SK-N-SH treated with all-trans-retinoic acid at 6 μM for 48 hours (cell line): ENCODE data around the gene MSRB1.

Experiments used
- ATAC-seq: fragments of 200-7000 bp; cut with Tn5 transposase; 3 replicates; pipeline ENCODE4 v1.9.1; 2020; ENCODE audit warnings: mild to moderate bottlenecking, moderate library complexity
- ARNTL ChIP-seq: fragments of 450-650 bp; formaldehyde crosslinking; IDR thresholded peaks from 2 replicates; pipeline ENCODE4 v1.5.0; 2020; ENCODE audit warnings: low read depth, mild to moderate bottlenecking, moderate library complexity, borderline replicate concordance
- BACH2 ChIP-seq: fragments of 250-450 bp; sonication (Bioruptor Pico); IDR thresholded peaks from 2 replicates; pipeline ENCODE4 v1.9.0; 2021; ENCODE audit warnings: mild to moderate bottlenecking, borderline replicate concordance
- CSDC2 ChIP-seq: fragments of 250-450 bp; sonication (Bioruptor Pico); IDR thresholded peaks from 2 replicates; pipeline ENCODE4 v1.5.0; 2020; ENCODE audit warnings: mild to moderate bottlenecking, moderate library complexity
- ESRRG ChIP-seq: fragments of 250-450 bp; sonication (Bioruptor Pico); IDR thresholded peaks from 2 replicates; pipeline ENCODE4 v1.6.1; 2021; ENCODE audit warnings: mild to moderate bottlenecking
- GLIS3 ChIP-seq: fragments of 250-450 bp; sonication (Bioruptor Pico); IDR thresholded peaks from 2 replicates; pipeline ENCODE4 v1.5.0; 2020; ENCODE audit warnings: mild to moderate bottlenecking, moderate library complexity
- ISL1 ChIP-seq: fragments of 250-450 bp; sonication (Bioruptor Pico); IDR thresholded peaks from 2 replicates; pipeline ENCODE4 v2.1.2; 2022; ENCODE audit warnings: mild to moderate bottlenecking, moderate library complexity
- OSR1 ChIP-seq: fragments of 250-450 bp; sonication (Bioruptor Pico); IDR thresholded peaks from 2 replicates; pipeline ENCODE4 v1.8.0; 2022; ENCODE audit warnings: moderate library complexity, mild to moderate bottlenecking, inconsistent platforms
- PPARA ChIP-seq: fragments of 250-450 bp; sonication (Bioruptor Pico); IDR thresholded peaks from 2 replicates; pipeline ENCODE4 v1.5.0; 2020; ENCODE audit warnings: mild to moderate bottlenecking, borderline replicate concordance
- RARB ChIP-seq: fragments of 250-450 bp; sonication (Bioruptor Pico); IDR thresholded peaks from 2 replicates; pipeline ENCODE4 v1.8.0; 2021; ENCODE audit warnings: mild to moderate bottlenecking, moderate library complexity
- SNAI2 ChIP-seq: fragments of 250-450 bp; sonication (Bioruptor Pico); IDR thresholded peaks from 2 replicates; pipeline ENCODE4 v1.5.0; 2020; ENCODE audit warnings: mild to moderate bottlenecking, moderate library complexity
- TCF4 ChIP-seq: fragments of 250-450 bp; sonication (Bioruptor Pico); IDR thresholded peaks from 2 replicates; pipeline ENCODE4 v1.8.0; 2021; ENCODE audit warnings: mild to moderate bottlenecking, moderate library complexity, borderline replicate concordance
- TOX ChIP-seq: fragments of 250-450 bp; sonication (Bioruptor Pico); IDR thresholded peaks from 2 replicates; pipeline ENCODE4 v1.8.0; 2021; ENCODE audit warnings: mild to moderate bottlenecking, moderate library complexity, borderline replicate concordance
- ZC3H10 ChIP-seq: fragments of 250-450 bp; sonication (Bioruptor Pico); IDR thresholded peaks from 2 replicates; pipeline ENCODE4 v1.5.1; 2021; ENCODE audit warnings: mild to moderate bottlenecking, moderate library complexity
- ZFP3 ChIP-seq: fragments of 250-450 bp; sonication (Bioruptor Pico); IDR thresholded peaks from 2 replicates; pipeline ENCODE4 v1.5.0; 2020; ENCODE audit warnings: mild to moderate bottlenecking, moderate library complexity
- ZNF565 ChIP-seq: fragments of 450-650 bp; formaldehyde crosslinking; conservative IDR thresholded peaks from 2 replicates; pipeline ENCODE4 v1.5.0; 2020; ENCODE audit warnings: low read depth, mild to moderate bottlenecking, moderate library complexity
- ZNF70 ChIP-seq: fragments of 450-650 bp; formaldehyde crosslinking; IDR thresholded peaks from 2 replicates; pipeline ENCODE4 v1.5.0; 2020; ENCODE audit warnings: mild to moderate bottlenecking, moderate library complexity
- ZNF8 ChIP-seq: fragments of 450-650 bp; formaldehyde crosslinking; IDR thresholded peaks from 2 replicates; pipeline ENCODE4 v1.5.0; 2020; ENCODE audit warnings: mild to moderate bottlenecking, moderate library complexity
- TF ChIP-seq, protein P1 (sequence below): fragments of 250-450 bp; sonication (Bioruptor Pico); IDR thresholded peaks from 2 replicates; pipeline ENCODE4 v1.5.1; 2020; ENCODE audit warnings: low read depth, mild to moderate bottlenecking, moderate library complexity
- TF ChIP-seq, protein P2 (sequence below): fragments of 250-450 bp; sonication (Bioruptor Pico); IDR thresholded peaks from 2 replicates; pipeline ENCODE4 v1.5.1; 2021; ENCODE audit warnings: mild to moderate bottlenecking, moderate library complexity
- TF ChIP-seq, protein P3 (sequence below): fragments of 250-450 bp; sonication (Bioruptor Pico); IDR thresholded peaks from 2 replicates; pipeline ENCODE4 v1.8.0; 2020; ENCODE audit warnings: mild to moderate bottlenecking, moderate library complexity, borderline replicate concordance
- TF ChIP-seq, protein P4 (sequence below): fragments of 250-450 bp; sonication (Bioruptor Pico); IDR thresholded peaks from 2 replicates; pipeline ENCODE4 v1.8.0; 2021; ENCODE audit warnings: low read depth, mild to moderate bottlenecking, moderate library complexity, borderline replicate concordance

The MSRB1 gene

DNA sequence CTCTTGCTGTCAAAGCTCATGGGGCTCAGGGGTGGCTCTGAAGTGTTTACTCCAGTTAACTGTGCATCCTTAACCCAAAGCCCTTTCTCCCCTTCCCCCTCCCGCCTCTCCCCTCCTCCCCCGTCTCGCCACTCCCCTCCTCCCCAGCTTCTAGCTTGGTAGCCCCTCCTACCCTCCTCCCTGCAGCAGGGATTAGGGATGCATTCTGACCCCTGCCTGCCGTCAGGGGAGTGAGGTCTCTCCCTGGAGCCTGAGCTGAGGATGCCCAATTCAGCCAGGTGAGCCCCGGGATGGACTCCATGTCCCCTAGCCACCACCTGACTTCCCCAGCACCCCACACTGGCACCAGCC is 26.4 kb downstream of the MSRB1 start:
- no peak for TF ChIP-seq ZC3H10 (CRISPR knock-in tag)
- TF ChIP-seq BACH2 (CRISPR knock-in tag) = no peak
- TF ChIP-seq RARB (CRISPR knock-in tag) = no peak
- no peak for ATAC-seq

DNA sequence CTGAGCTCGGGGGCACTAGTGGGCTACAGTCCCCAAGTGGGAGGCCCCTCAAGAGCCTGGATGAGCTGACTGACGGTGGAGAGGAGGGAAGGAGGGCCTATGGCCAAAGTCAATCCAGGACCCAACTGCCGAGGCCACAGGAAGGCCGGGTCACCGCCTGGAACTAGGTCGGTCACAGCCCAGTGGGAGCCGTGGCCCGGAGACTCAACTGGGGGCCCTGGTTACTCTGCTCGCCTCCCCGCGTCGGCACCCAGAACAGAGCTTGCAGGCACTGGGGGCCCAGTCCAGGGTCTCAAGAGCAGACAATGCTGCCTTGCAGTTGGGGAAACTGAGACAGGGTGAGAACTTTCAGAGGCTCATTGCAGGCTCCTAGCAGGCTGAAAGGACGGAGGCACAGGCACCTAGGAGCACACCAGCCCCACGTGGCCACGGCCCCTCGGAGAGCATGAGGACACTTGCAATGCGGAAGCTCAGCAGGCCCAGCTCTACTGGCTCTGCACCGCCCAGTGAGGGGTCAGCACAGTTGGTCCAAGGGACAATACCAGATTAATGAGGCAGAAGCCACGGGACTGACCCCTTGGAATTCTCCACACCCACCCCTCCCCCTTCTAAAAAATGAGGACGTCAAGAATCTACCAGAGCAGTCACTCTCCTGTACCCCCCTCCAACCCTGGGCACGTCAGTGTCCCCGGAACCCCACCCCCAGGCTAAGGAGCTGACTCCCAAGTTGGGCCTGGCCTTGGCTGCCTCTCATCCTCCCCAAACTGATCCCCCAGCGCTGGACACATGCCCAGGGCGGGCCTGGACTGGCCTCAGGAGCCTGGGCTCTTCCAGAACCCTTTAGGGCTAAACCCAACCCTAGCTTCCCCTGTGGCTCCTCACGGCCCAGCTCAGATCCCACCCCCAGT is 27.0 kb downstream of the MSRB1 start:
- TF ChIP-seq BACH2 (CRISPR knock-in tag) = no peak
- no peak for TF ChIP-seq ZNF70 (CRISPR knock-in tag)
- TF ChIP-seq, protein P1, sequence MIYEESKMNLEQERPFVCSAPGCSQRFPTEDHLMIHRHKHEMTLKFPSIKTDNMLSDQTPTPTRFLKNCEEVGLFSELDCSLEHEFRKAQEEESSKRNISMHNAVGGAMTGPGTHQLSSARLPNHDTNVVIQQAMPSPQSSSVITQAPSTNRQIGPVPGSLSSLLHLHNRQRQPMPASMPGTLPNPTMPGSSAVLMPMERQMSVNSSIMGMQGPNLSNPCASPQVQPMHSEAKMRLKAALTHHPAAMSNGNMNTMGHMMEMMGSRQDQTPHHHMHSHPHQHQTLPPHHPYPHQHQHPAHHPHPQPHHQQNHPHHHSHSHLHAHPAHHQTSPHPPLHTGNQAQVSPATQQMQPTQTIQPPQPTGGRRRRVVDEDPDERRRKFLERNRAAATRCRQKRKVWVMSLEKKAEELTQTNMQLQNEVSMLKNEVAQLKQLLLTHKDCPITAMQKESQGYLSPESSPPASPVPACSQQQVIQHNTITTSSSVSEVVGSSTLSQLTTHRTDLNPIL (CRISPR knock-in tag) = no peak
- no peak for TF ChIP-seq ESRRG (CRISPR knock-in tag)
- TF ChIP-seq ZFP3 (CRISPR knock-in tag) = no peak
- TF ChIP-seq, protein P2, sequence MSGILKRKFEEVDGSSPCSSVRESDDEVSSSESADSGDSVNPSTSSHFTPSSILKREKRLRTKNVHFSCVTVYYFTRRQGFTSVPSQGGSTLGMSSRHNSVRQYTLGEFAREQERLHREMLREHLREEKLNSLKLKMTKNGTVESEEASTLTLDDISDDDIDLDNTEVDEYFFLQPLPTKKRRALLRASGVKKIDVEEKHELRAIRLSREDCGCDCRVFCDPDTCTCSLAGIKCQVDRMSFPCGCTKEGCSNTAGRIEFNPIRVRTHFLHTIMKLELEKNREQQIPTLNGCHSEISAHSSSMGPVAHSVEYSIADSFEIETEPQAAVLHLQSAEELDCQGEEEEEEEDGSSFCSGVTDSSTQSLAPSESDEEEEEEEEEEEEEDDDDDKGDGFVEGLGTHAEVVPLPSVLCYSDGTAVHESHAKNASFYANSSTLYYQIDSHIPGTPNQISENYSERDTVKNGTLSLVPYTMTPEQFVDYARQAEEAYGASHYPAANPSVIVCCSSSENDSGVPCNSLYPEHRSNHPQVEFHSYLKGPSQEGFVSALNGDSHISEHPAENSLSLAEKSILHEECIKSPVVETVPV = no peak
- TF ChIP-seq, protein P3, sequence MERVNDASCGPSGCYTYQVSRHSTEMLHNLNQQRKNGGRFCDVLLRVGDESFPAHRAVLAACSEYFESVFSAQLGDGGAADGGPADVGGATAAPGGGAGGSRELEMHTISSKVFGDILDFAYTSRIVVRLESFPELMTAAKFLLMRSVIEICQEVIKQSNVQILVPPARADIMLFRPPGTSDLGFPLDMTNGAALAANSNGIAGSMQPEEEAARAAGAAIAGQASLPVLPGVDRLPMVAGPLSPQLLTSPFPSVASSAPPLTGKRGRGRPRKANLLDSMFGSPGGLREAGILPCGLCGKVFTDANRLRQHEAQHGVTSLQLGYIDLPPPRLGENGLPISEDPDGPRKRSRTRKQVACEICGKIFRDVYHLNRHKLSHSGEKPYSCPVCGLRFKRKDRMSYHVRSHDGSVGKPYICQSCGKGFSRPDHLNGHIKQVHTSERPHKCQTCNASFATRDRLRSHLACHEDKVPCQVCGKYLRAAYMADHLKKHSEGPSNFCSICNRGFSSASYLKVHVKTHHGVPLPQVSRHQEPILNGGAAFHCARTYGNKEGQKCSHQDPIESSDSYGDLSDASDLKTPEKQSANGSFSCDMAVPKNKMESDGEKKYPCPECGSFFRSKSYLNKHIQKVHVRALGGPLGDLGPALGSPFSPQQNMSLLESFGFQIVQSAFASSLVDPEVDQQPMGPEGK (CRISPR knock-in tag) = no peak
- TF ChIP-seq TOX (CRISPR knock-in tag) = no peak
- TF ChIP-seq, all 23 proteins: peak for 0
- ATAC-seq = no peak

DNA sequence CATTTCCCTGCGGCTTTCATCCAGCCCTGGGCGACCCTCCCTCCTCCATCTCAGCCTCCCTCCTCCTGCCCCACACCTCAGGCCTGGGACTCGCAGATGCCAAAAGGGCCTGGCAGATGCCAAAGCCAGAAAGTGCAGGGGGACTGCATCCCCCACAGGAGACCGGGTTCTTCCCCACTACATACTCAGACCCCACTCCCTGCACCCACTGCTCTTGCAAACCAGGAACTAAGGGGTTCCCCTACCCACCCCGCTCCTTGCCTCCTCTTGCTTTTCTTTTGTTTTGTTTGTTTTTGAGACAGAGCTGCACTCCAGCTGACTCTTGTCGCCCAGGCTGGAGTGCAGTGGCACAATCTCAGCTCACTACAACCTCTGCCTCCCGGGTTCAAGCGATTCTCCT is 28.0 kb downstream of the MSRB1 start:
- TF ChIP-seq, protein P3 (CRISPR knock-in tag) = no peak
- TF ChIP-seq SNAI2 (CRISPR knock-in tag) (no peak), ISL1 (no peak), GLIS3 (CRISPR knock-in tag) (no peak), TOX (CRISPR knock-in tag) (no peak)
- ATAC-seq = no peak

DNA sequence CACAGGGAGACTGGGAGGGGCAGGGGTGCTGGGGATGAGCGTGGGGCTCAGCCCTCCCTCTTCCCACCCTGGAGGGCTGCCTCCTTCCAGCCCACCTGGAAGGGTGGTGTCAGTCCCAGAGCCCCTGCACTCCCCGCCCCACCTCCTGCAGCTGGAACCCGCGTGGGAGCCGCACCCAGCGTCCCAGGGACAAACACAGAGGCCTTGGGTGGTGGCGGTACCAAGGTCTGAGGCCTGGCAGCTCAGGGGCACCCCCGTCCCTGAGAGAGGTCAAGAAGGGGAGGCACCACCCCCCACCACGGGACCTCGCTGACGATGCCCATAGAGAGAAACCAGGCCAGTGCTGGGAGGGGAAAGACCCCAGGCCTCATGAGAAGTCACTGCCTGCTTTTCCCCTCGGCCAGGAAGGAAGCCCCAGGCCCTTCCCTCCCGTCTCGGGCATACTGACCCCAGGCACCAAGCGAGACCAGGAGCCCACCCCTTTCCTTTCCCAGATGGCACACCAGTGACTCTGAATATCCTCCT is 28.9 kb downstream of the MSRB1 start:
- ATAC-seq = no peak
- TF ChIP-seq BACH2 (CRISPR knock-in tag) (no peak), OSR1 (no peak), ARNTL (CRISPR knock-in tag) (no peak), ZNF565 (CRISPR knock-in tag) (no peak), SNAI2 (CRISPR knock-in tag) (no peak), PPARA (CRISPR knock-in tag) (no peak), ZNF70 (CRISPR knock-in tag) (no peak), RARB (CRISPR knock-in tag) (no peak), CSDC2 (CRISPR knock-in tag) (no peak), ZFP3 (CRISPR knock-in tag) (no peak), ZNF8 (CRISPR knock-in tag) (no peak), TOX (CRISPR knock-in tag) (no peak), ISL1 (no peak), TCF4 (CRISPR knock-in tag) (no peak)
- TF ChIP-seq, protein P4, sequence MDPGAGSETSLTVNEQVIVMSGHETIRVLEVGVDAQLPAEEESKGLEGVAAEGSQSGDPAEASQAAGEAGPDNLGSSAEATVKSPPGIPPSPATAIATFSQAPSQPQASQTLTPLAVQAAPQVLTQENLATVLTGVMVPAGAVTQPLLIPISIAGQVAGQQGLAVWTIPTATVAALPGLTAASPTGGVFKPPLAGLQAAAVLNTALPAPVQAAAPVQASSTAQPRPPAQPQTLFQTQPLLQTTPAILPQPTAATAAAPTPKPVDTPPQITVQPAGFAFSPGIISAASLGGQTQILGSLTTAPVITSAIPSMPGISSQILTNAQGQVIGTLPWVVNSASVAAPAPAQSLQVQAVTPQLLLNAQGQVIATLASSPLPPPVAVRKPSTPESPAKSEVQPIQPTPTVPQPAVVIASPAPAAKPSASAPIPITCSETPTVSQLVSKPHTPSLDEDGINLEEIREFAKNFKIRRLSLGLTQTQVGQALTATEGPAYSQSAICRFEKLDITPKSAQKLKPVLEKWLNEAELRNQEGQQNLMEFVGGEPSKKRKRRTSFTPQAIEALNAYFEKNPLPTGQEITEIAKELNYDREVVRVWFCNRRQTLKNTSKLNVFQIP (CRISPR knock-in tag) = no peak
- TF ChIP-seq, protein P1 (CRISPR knock-in tag) = no peak
- TF ChIP-seq, protein P3 (CRISPR knock-in tag) = no peak
